Sigmoid colon (tissue), 4 donors: ENCODE data around the gene TOR1A.

Experiments used
- CTCF ChIP-seq, 4 experiments: fragments of 450-650 bp in 3 of 4; fragments of 200-600 bp in 1 of 4; IDR thresholded peaks; one replicate each; pipeline ENCODE4 v1.5.1; 2016 to 2019; ENCODE audit warnings: antibody characterized with exemption in 4 of 4, mild to moderate bottlenecking in 3 of 4, moderate library complexity in 2 of 4
- EP300 ChIP-seq, 4 donors: sonication (generic); formaldehyde crosslinking; IDR thresholded peaks; one replicate each; pipeline ENCODE4 v1.6.1; 2017; ENCODE audit warnings: antibody characterized with exemption in 4 of 4
- POLR2A ChIP-seq, 2 donors: fragments of 450-650 bp; IDR thresholded peaks; one replicate each; pipeline ENCODE4 v1.6.1; 2016; ENCODE audit warnings: antibody characterized with exemption in 2 of 2, mild to moderate bottlenecking in 2 of 2, moderate library complexity in 2 of 2

GRCh38 chr9:129835128-129835859 lies 11.4 kb upstream of the TOR1A start, which contains the start of the genes C9orf78 and USP20:
- no peak for TF ChIP-seq CTCF (IDR thresholded peaks at IDR 0.05)
- peak; percentile 91 to 96 for TF ChIP-seq POLR2A (IDR thresholded peaks at IDR 0.05)
- no peak for TF ChIP-seq EP300 (IDR thresholded peaks at IDR 0.05)
